Activated T-helper 1 cell treated with anti-CD3 and anti-CD28 coated beads, Interleukin-12 subunit alpha, Interleukin-12 subunit beta, Interleukin-2, Interleukin-4 antibody, amounts not matched to agents 30 ng/mL and 10 ng/mL and 1 ng/mL, durations not matched to agents 14 hours and 24 hours and 36 hours (primary cell): ENCODE measurements around the gene HMX2. TPM values are rescaled to one million over a fixed set of nuclear protein-coding genes. Genes with fewer than 3 reads are reported as not detected.

Experiments
- DNase-seq: peaks from one replicate; pipeline ENCODE4 v3.0.0; 2021; ENCODE audit warnings: low spot score
- H3K27ac Mint-ChIP-seq: one replicate; pipeline ENCODE4 v1.8.0; 2021; ENCODE audit warnings: mild to moderate bottlenecking, mixed read lengths
- H3K27me3 Mint-ChIP-seq: one replicate; pipeline ENCODE4 v1.8.0; 2022; ENCODE audit warnings: mild to moderate bottlenecking, moderate library complexity, mixed read lengths; ENCODE audit not compliant: insufficient read depth
- H3K36me3 Mint-ChIP-seq: one replicate; pipeline ENCODE4 v1.8.0; 2021; ENCODE audit warnings: low read depth, mixed read lengths
- H3K4me1 Mint-ChIP-seq: one replicate; pipeline ENCODE4 v1.8.0; 2021; ENCODE audit warnings: low read depth, mixed read lengths
- H3K4me3 Mint-ChIP-seq: one replicate; pipeline ENCODE4 v1.8.0; 2021; ENCODE audit warnings: mild to moderate bottlenecking, moderate library complexity, mixed read lengths
- H3K9me3 Mint-ChIP-seq: one replicate; pipeline ENCODE4 v1.8.0; 2021; ENCODE audit warnings: mixed read lengths
- intact Hi-C: fragments of 100-400 bp; cut with micrococcal nuclease; formaldehyde crosslinking; loops from one replicate; pipeline ENCODE4 v1.15.1; 2024
- total RNA-seq: library from RNA; stranded (reverse); gene quantifications from 2 replicates; pipeline ENCODE4 v1.2.3, GENCODE V29; 2022

The HMX2 gene
- total RNA-seq, 1 donor from 2014 or later = not detected

GRCh38 chr10:123141791-123142700 lies 5.9 kb upstream of the HMX2 start:
- peaks cover 83% of the 10 kb centered on the region for H3K27me3 Mint-ChIP-seq
- peak overlapping the region; percentile 65 for H3K27ac Mint-ChIP-seq
- no peak for DNase-seq
- no peak overlapping the region for H3K4me3 Mint-ChIP-seq
- intact Hi-C loops = loop anchor here (5.0 kb wide), 1 partner anchor 1305 kb away; no protein-coding TSS in a partner anchor
- no peaks in the 10 kb centered on the region for H3K9me3 Mint-ChIP-seq
- no peaks in the 10 kb centered on the region for H3K36me3 Mint-ChIP-seq
- H3K4me1 Mint-ChIP-seq = peaks cover 18% of the 10 kb centered on the region

- Mint-ChIP-seq H3K27ac (peak overlapping the region; percentile 51), H3K4me1 (peaks cover 17% of the 10 kb centered on the region), H3K4me3 (no peak overlapping the region), H3K36me3 (no peaks in the 10 kb centered on the region), H3K27me3 (peaks cover 83% of the 10 kb centered on the region), H3K9me3 (no peaks in the 10 kb centered on the region)
- intact Hi-C loops = loop anchor here (5.0 kb wide), 1 partner anchor 1305 kb away; no protein-coding TSS in a partner anchor
- DNase-seq = no peak
Observed at GRCh38 chr10:123142701-123143161, 5.2 kb upstream of the HMX2 start.

GRCh38 chr10:123143162-123143824 lies 4.6 kb upstream of the HMX2 start:
- H3K36me3 Mint-ChIP-seq = no peaks in the 10 kb centered on the region

GRCh38 chr10:123143825-123144168 lies 4.1 kb upstream of the HMX2 start:
- DNase-seq = no peak
- Mint-ChIP-seq H3K36me3 (no peaks in the 10 kb centered on the region), H3K27me3 (peaks cover 75% of the 10 kb centered on the region), H3K27ac (peak overlapping the region; percentile 29), H3K4me3 (no peak overlapping the region), H3K9me3 (no peaks in the 10 kb centered on the region), H3K4me1 (peaks cover 18% of the 10 kb centered on the region)
- intact Hi-C loops = loop anchor here (5.0 kb wide), 1 partner anchor 1304 kb away; no protein-coding TSS in a partner anchor

More at GRCh38 chr10:123143162-123143824, 4.6 kb upstream of the HMX2 start:
- no peak for DNase-seq
- no peak overlapping the region for H3K4me3 Mint-ChIP-seq
- peaks cover 77% of the 10 kb centered on the region for H3K27me3 Mint-ChIP-seq
- peaks cover 17% of the 10 kb centered on the region for H3K4me1 Mint-ChIP-seq
- H3K27ac Mint-ChIP-seq = peak overlapping the region; percentile 51
- intact Hi-C loops = loop anchor here (5.0 kb wide), 1 partner anchor 1304 kb away; no protein-coding TSS in a partner anchor
- H3K9me3 Mint-ChIP-seq = no peaks in the 10 kb centered on the region

GRCh38 chr10:123144697-123145541 lies 3.0 kb upstream of the HMX2 start:
- Mint-ChIP-seq H3K4me3 (no peak overlapping the region), H3K27me3 (peaks cover 72% of the 10 kb centered on the region), H3K27ac (peak overlapping the region; percentile 79), H3K4me1 (peaks cover 24% of the 10 kb centered on the region), H3K9me3 (no peaks in the 10 kb centered on the region), H3K36me3 (peaks cover 4% of the 10 kb centered on the region)
- intact Hi-C loops = loop anchor here (5.0 kb wide), 1 partner anchor 1302 kb away; no protein-coding TSS in a partner anchor
- no peak for DNase-seq

GRCh38 chr10:123145542-123146012 lies 2.4 kb upstream of the HMX2 start:
- DNase-seq = no peak
- peaks cover 4% of the 10 kb centered on the region for H3K36me3 Mint-ChIP-seq
- peaks cover 29% of the 10 kb centered on the region for H3K4me1 Mint-ChIP-seq
- intact Hi-C loops = no loop called here
- peak overlapping the region; percentile 63 for H3K27ac Mint-ChIP-seq
- no peaks in the 10 kb centered on the region for H3K9me3 Mint-ChIP-seq
- H3K4me3 Mint-ChIP-seq = no peak overlapping the region
- peaks cover 72% of the 10 kb centered on the region for H3K27me3 Mint-ChIP-seq

- H3K27me3 Mint-ChIP-seq = peaks cover 66% of the 10 kb centered on the region
- H3K4me3 Mint-ChIP-seq = no peak overlapping the region
- peaks cover 4% of the 10 kb centered on the region for H3K36me3 Mint-ChIP-seq
- intact Hi-C loops = no loop called here
- peak overlapping the region; percentile 63 for H3K27ac Mint-ChIP-seq
- H3K4me1 Mint-ChIP-seq = peaks cover 36% of the 10 kb centered on the region
- no peak for DNase-seq
- H3K9me3 Mint-ChIP-seq = no peaks in the 10 kb centered on the region
Observed at GRCh38 chr10:123146013-123146893, 1.7 kb upstream of the HMX2 start.

- peak overlapping the region; percentile 51 for H3K4me3 Mint-ChIP-seq
- H3K4me1 Mint-ChIP-seq = peaks cover 43% of the 10 kb centered on the region
- intact Hi-C loops = no loop called here
Observed at GRCh38 chr10:123146894-123147634, 872 bp upstream of the HMX2 start.

GRCh38 chr10:123148414-123149161 lies 652 bp downstream of the HMX2 start:
- Mint-ChIP-seq H3K36me3 (peaks cover 4% of the 10 kb centered on the region), H3K27ac (peak overlapping the region; percentile 78), H3K27me3 (peaks cover 54% of the 10 kb centered on the region), H3K4me3 (peak overlapping the region; percentile 57), H3K9me3 (no peaks in the 10 kb centered on the region), H3K4me1 (peaks cover 47% of the 10 kb centered on the region)
- intact Hi-C loops = loop anchor here (1.0 kb wide), 1 partner anchor 11 kb away; no protein-coding TSS in a partner anchor
- DNase-seq = no peak

More at GRCh38 chr10:123146894-123147634, 872 bp upstream of the HMX2 start:
- peaks cover 4% of the 10 kb centered on the region for H3K36me3 Mint-ChIP-seq
- H3K9me3 Mint-ChIP-seq = no peaks in the 10 kb centered on the region
- no peak for DNase-seq
- H3K27ac Mint-ChIP-seq = peak overlapping the region; percentile 55
- H3K27me3 Mint-ChIP-seq = peaks cover 64% of the 10 kb centered on the region

GRCh38 chr10:123149162-123149567 lies 1.2 kb downstream of the HMX2 start:
- Mint-ChIP-seq H3K27ac (peak overlapping the region; percentile 78), H3K9me3 (no peaks in the 10 kb centered on the region), H3K36me3 (peaks cover 4% of the 10 kb centered on the region), H3K27me3 (peaks cover 48% of the 10 kb centered on the region), H3K4me1 (peaks cover 50% of the 10 kb centered on the region), H3K4me3 (peak overlapping the region; percentile 57)
- DNase-seq = no peak
- intact Hi-C loops = no loop called here
